Cardiac ventricle fibroblast (primary cell): ENCODE results near the gene TOMT. TPM values are rescaled to one million over a fixed set of nuclear protein-coding genes. Genes with fewer than 3 reads are reported as not detected.

Experiments used
- total RNA-seq: library from RNA; depleted of rRNA; stranded (reverse); fragments of >200 nt; gene quantifications from 2 replicates; pipeline ENCODE4 v1.2.3, GENCODE V29; 2015

TOMT gene, protein sequence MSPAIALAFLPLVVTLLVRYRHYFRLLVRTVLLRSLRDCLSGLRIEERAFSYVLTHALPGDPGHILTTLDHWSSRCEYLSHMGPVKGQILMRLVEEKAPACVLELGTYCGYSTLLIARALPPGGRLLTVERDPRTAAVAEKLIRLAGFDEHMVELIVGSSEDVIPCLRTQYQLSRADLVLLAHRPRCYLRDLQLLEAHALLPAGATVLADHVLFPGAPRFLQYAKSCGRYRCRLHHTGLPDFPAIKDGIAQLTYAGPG
- total RNA-seq: not detected in 2 replicates

DNA sequence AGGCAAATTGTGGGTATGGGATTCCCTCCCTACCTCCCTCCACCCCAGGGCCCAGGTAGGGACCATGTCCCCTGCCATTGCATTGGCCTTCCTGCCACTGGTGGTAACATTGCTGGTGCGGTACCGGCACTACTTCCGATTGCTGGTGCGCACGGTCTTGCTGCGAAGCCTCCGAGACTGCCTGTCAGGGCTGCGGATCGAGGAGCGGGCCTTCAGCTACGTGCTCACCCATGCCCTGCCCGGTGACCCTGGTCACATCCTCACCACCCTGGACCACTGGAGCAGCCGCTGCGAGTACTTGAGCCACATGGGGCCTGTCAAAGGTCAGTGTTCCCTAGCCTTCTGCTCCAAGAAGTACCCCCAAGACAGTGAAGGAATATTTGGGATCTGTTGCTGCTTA, at the start of gene TOMT:
TSS of gene TOMT (plus strand) at position 37 of the 400 bp plus-strand sequence. CDS start at position 65, 28 bp downstream.

DNA sequence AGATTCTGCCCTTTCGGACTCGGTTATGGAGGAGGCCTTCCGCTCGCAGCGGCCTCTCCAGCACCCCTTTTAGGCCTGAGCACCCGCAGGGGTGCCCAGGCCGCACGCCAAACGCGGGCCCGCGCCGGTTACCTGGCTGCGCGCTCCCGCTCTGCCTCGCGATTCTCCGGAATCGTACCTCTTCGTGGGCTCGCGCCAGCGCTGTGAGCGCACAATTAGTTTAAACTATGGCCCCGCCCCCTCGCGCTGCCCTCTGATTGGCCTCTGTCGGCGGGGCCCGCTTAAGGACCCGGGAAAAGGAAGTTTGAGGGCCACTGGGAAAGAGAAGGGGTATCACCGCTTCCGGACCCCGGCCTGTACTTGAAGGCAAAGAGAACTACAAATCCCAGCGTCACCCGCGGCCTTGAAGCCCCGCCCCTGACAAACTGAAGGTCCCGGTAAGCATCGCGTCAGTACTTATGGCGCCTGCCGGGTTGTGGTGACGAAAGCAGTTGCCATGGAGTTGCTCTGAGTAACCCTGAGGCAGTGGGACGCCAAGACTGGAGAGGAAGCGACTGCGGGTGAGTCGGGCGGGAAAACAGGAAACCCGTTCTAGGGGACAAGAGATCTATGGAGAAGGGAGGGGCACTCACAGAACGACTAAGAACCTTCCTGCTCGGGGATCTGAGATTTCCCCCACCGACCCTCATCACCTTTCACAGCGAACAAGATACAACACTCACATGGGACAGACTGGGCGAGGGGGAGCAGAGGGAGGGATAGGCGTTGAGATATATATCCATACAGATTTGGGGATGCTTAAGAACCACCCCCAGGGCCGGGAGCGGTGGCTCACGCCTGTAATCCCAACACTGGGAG, 25.2 kb upstream of the TOMT start, which contains the start of the genes LRRC51 and NUMA1:
TSS of gene LRRC51 (plus strand) at position 525 of the 858 bp plus-strand sequence. CDS start 8,234 bp downstream, outside the sequence.
TSS of gene NUMA1 (minus strand) at position 217 of the 858 bp plus-strand sequence. CDS start 44,599 bp downstream, outside the sequence.

DNA sequence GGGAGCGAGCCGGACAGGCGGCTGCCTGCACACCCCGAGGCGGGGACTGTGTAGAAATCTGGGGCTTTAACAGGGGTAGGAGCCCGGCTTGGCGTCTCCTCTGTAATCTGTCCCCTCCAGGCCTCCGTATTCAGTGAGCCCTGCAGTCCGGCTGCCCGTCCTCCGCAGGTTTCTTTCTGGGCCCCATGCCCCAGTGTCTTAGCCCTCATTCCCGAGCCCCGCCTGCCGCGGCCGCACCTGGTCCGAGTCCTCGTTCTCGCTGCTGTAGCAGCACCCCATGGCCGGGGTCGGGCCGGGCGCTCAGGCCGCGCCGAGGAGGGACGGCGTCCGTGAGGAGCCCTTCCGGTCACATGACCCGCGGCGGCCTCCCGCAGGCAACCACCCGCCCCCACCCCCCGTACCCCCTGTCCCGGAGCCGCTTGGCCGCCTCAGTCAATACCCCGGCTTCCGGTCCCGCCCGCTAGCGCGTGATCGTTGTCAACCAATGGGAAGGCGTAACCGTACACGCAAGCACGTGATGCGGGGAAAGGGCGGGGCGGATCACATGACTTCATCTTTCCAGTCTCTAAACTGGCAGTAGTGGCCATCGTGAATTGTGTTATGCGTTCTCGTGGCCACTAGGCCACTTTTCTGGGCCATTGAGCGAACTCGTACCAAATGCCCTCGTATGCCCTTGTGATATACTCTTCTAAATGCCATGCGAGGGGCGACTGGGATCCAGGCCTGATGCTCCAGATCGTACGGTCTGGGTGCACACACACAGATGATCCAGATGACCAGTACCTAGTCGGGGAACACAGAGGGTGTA, 2.6 kb upstream of the TOMT start, which contains the start of gene LAMTOR1:
TSS of gene LAMTOR1 (minus strand) at position 352 of the 808 bp plus-strand sequence. CDS start at position 279, 73 bp downstream.

DNA sequence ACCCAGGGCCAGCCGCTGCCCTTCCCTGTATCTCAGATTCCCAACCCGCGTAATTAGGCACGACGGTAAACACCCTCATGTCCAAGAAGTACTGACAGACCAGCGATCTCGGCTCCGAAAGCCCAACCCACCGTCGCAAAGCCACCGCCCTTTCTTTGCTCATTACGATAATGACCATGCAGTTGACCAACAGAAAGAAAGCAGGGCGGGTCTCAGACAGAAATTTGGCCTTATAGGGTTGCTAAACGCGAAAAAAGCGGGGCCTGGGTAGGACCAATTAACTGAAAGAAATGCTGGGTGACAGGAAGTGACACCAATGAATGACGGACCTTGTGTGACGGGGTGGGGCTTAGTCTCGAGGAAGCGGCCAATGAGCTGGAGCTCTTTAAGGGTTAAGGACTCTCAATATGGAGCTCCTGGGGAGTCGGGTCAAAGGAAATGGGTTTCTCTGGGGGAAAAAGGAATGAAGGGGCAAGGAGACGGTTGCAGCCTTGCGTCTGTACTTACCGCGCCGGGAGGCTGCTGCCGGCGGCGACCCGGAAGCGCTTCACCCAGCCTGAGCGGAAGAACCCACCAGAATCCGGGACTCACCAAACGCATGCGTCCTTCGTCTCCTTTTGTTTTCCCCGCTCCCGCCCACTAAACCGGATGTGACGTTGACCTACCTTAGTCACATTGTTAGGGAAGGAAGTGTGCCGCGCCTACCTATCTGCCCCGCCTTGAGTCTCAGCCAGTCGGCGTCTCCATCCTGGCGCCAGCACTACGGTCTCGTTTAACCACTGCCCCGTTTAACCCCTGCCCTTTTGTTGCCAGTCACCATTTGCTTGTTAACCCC, 6.6 kb downstream of the TOMT start, which contains the start of gene ANAPC15:
TSS of gene ANAPC15 (minus strand) at position 553 of the 835 bp plus-strand sequence. CDS start 1,419 bp downstream, outside the sequence.

DNA sequence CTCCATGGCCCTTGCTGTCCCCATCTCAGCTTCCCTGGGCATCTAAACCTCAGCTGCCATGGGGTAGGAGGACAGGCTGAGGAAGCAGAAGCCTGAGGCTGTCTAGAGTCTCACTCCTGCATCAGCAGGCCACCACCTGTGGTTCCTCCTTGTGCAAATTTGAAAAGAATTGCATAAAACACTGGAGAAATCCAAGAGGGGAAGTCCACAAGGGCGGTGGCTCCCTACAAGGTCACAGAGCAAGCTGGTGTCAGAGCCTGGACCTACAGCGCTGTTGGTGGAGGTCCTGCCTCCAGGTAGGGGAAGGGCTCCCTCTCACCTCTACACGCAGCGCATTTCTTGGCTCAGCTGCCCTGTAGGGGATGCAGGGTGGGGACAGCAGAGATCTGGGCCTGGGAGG, 29.7 kb downstream of the TOMT start, which contains the start of gene FOLR3:
TSS of gene FOLR3 (plus strand) at position 253 of the 400 bp plus-strand sequence. CDS start 228 bp downstream, outside the sequence.

Other genes starting within 250 kb of the TOMT start
- not detected in 2 replicates for gene DEFB131B, start 227.5 kb upstream of the TOMT start, total RNA-seq
- 1.5 and 5.7 TPM in 2 replicates for gene XNDC1N, start 177.3 kb upstream of the TOMT start, total RNA-seq
- gene RNF121, start 176.9 kb upstream of the TOMT start, total RNA-seq: 16.1 and 23.8 TPM in 2 replicates
- gene IL18BP, start 107.0 kb upstream of the TOMT start, total RNA-seq: 1.7 and 9.0 TPM in 2 replicates
- 135 and 139 TPM in 2 replicates for gene NUMA1, start 25.4 kb upstream of the TOMT start, total RNA-seq
- gene LRRC51, start 25.1 kb upstream of the TOMT start, total RNA-seq: 3.1 and 3.4 TPM in 2 replicates
- gene LAMTOR1, start 2.6 kb upstream of the TOMT start, total RNA-seq: 118 and 136 TPM in 2 replicates
- 12.0 and 19.1 TPM in 2 replicates for gene ANAPC15, start 6.8 kb downstream of the TOMT start, total RNA-seq
- gene FOLR3, start 29.8 kb downstream of the TOMT start, total RNA-seq: not detected in 2 replicates
- gene FOLR1, start 86.2 kb downstream of the TOMT start, total RNA-seq: not detected in 2 replicates
- gene FOLR2, start 110.9 kb downstream of the TOMT start, total RNA-seq: not detected in 2 replicates
- gene INPPL1, start 118.8 kb downstream of the TOMT start, total RNA-seq: 34.1 and 42.9 TPM in 2 replicates
- gene PHOX2A, start 138.3 kb downstream of the TOMT start, total RNA-seq: not detected in 2 replicates